Measurements from ENCODE around the gene SMG5. TPM values are rescaled to one million over a fixed set of nuclear protein-coding genes. Genes with fewer than 3 reads are reported as not detected.

SMG5 gene
- total and polyA plus RNA-seq, 4 donors, result 37.3 to 68.4 (median 41.4) TPM

DNA sequence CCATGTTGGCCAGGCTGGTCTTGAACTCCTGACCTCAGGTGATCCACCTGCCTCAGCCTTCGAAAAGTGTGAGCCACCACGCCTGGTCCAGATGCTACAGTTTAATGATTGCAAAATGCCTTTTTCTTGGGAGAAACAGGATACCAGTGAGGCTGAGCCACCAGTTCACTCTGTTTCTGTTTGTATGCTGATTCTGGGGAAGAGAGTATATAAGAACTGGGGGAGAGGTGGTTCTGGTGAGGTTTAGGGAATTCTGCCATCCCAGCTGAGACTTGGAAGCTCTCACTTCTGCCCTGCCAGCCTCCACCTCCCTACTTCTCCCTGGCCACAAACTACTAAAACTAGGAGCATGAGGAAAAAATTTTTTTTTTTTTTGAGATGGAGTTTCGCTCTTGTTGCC is 77.9 kb downstream of the SMG5 start:
- 86 to 90% methylated on average over 3 of the region's 3 CpGs for WGBS, 2 donors
- no peaks in the 10 kb centered on the region for H3K9me3 ChIP-seq (ENCODE audit: control insufficient read depth in 4 of 4, insufficient read depth in 3 of 4, low read length in 3 of 4)
- H3K27me3 ChIP-seq (ENCODE audit: control insufficient read depth in 3 of 3, insufficient read depth in 3 of 3, low read length in 2 of 3), result no peaks in the 10 kb centered on the region
- DNase-seq, result no peak
- no peak for ATAC-seq (ENCODE audit: insufficient read depth, low FRiP score)
- no peak overlapping the region for H3K9ac ChIP-seq (ENCODE audit: insufficient read depth in 1 of 2, low read length in 2 of 2)
- TF ChIP-seq, protein P1, sequence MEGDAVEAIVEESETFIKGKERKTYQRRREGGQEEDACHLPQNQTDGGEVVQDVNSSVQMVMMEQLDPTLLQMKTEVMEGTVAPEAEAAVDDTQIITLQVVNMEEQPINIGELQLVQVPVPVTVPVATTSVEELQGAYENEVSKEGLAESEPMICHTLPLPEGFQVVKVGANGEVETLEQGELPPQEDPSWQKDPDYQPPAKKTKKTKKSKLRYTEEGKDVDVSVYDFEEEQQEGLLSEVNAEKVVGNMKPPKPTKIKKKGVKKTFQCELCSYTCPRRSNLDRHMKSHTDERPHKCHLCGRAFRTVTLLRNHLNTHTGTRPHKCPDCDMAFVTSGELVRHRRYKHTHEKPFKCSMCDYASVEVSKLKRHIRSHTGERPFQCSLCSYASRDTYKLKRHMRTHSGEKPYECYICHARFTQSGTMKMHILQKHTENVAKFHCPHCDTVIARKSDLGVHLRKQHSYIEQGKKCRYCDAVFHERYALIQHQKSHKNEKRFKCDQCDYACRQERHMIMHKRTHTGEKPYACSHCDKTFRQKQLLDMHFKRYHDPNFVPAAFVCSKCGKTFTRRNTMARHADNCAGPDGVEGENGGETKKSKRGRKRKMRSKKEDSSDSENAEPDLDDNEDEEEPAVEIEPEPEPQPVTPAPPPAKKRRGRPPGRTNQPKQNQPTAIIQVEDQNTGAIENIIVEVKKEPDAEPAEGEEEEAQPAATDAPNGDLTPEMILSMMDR (IDR thresholded peaks at IDR 0.05; ENCODE audit: control extremely low read depth, extremely low read depth), result no peak
- H3K4me3 ChIP-seq, result no peak overlapping the region
- H3K36me3 ChIP-seq (ENCODE audit: control insufficient read depth in 4 of 4, insufficient read depth in 4 of 4, low read length in 4 of 4), result peaks cover 2 to 30% (median 7%) of the 10 kb centered on the region in 4 donors
- no peak overlapping the region for H3K27ac ChIP-seq (ENCODE audit: low read depth in 1 of 2, low read length in 1 of 2)
- H3K4me1 ChIP-seq (ENCODE audit: control insufficient read depth in 5 of 5, insufficient read depth in 5 of 5, low read length in 5 of 5), result peaks cover 0 to 6% (median 0%) of the 10 kb centered on the region in 5 donors

DNA sequence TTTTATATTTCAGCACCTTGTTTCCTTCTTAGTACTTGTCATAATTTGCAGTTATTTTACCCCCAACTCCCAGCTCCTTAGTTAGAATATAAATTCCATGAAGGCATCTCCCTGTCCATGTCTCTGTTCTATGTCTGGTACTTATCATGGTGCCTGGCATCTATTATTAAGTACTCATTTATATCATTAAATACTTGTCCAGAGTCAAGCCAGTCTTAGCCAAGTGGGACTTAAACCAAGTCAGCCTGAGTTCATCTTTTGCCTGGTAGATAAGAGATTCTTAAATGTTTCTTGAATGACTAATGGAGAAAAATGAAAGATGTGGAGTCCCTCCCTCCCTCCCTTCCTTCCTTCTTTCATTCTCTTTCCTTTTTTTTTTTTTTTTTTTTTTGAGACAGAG is 79.3 kb downstream of the SMG5 start:
- no peaks in the 10 kb centered on the region for H3K27me3 ChIP-seq (ENCODE audit: control insufficient read depth in 3 of 3, insufficient read depth in 3 of 3, low read length in 2 of 3)
- ATAC-seq (ENCODE audit: insufficient read depth, low FRiP score), result no peak
- H3K9ac ChIP-seq (ENCODE audit: insufficient read depth in 1 of 2, low read length in 2 of 2), result no peak overlapping the region
- TF ChIP-seq, protein P1 (IDR thresholded peaks at IDR 0.05; ENCODE audit: control extremely low read depth, extremely low read depth), result no peak
- H3K36me3 ChIP-seq (ENCODE audit: control insufficient read depth in 4 of 4, insufficient read depth in 4 of 4, low read length in 4 of 4), result peaks cover 2 to 25% (median 7%) of the 10 kb centered on the region in 4 donors
- H3K4me3 ChIP-seq, result no peak overlapping the region
- DNase-seq, result no peak
- no peaks in the 10 kb centered on the region for H3K9me3 ChIP-seq (ENCODE audit: control insufficient read depth in 4 of 4, insufficient read depth in 3 of 4, low read length in 3 of 4)
- peak overlapping the region in 1 of 2 donors; percentile 28 for H3K27ac ChIP-seq (ENCODE audit: low read depth in 1 of 2, low read length in 1 of 2)
- peaks cover 0 to 6% (median 0%) of the 10 kb centered on the region in 5 donors for H3K4me1 ChIP-seq (ENCODE audit: control insufficient read depth in 5 of 5, insufficient read depth in 5 of 5, low read length in 5 of 5)

DNA sequence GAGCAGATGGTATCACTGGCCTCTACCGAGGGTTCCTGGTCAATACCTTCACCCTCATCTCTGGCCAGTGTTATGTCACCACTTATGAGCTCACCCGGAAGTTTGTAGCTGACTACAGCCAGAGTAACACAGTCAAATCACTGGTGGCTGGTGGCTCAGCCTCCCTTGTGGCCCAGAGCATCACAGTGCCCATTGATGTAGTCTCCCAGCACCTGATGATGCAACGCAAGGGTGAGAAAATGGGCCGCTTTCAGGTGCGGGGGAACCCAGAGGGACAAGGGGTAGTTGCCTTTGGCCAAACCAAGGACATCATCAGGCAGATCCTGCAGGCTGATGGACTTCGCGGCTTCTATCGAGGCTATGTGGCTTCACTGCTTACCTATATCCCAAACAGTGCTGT is 82.6 kb downstream of the SMG5 start:
- Histone ChIP-seq H3K4me1 (ENCODE audit: control insufficient read depth in 5 of 5, insufficient read depth in 5 of 5, low read length in 5 of 5) (peaks cover 0 to 6% (median 0%) of the 10 kb centered on the region in 5 donors), H3K27me3 (ENCODE audit: control insufficient read depth in 3 of 3, insufficient read depth in 3 of 3, low read length in 2 of 3) (no peaks in the 10 kb centered on the region), H3K4me3 (no peak overlapping the region), H3K9me3 (ENCODE audit: control insufficient read depth in 4 of 4, insufficient read depth in 3 of 4, low read length in 3 of 4) (no peaks in the 10 kb centered on the region), H3K27ac (ENCODE audit: low read depth in 1 of 2, low read length in 1 of 2) (no peak overlapping the region), H3K36me3 (ENCODE audit: control insufficient read depth in 4 of 4, insufficient read depth in 4 of 4, low read length in 4 of 4) (peaks cover 2 to 20% (median 6%) of the 10 kb centered on the region in 4 donors), H3K9ac (ENCODE audit: insufficient read depth in 1 of 2, low read length in 2 of 2) (no peak overlapping the region)
- WGBS, 2 donors, result 94% methylated on average over 8 of the region's 8 CpGs
- DNase-seq, result no peak
- TF ChIP-seq, protein P1 (IDR thresholded peaks at IDR 0.05; ENCODE audit: control extremely low read depth, extremely low read depth), result no peak
- no peak for ATAC-seq (ENCODE audit: insufficient read depth, low FRiP score)

Other genes starting within 250 kb of the SMG5 start
- 10 to 100 TPM; 25.0 to 27.2 TPM for gene UBQLN4, start 229.0 kb downstream of the SMG5 start, total RNA-seq
- gene UBQLN4, start 229.0 kb downstream of the SMG5 start, polyA plus RNA-seq, result 10 to 100 TPM; 16.2 to 20.8 TPM
- gene LAMTOR2, start 228.0 kb downstream of the SMG5 start, total RNA-seq, result 10 to 100 TPM; 71.2 to 71.5 TPM
- gene LAMTOR2, start 228.0 kb downstream of the SMG5 start, polyA plus RNA-seq, result 100 to 1,000 TPM; 135 to 143 TPM
- 10 to 100 TPM; 62.7 to 75.2 TPM for gene RAB25, start 221.7 kb downstream of the SMG5 start, total RNA-seq
- gene RAB25, start 221.7 kb downstream of the SMG5 start, polyA plus RNA-seq, result 100 to 1,000 TPM in 1 of 2 donors, 10 to 100 TPM in 1; 99.2 to 156 TPM
- gene MEX3A, start 200.4 kb downstream of the SMG5 start, total RNA-seq, result 1 to 10 TPM; 1.1 to 8.1 TPM
- gene MEX3A, start 200.4 kb downstream of the SMG5 start, polyA plus RNA-seq, result under 1 TPM; 0.26 to 1.00 TPM
- gene LMNA, start 168.1 kb downstream of the SMG5 start, total RNA-seq, result 100 to 1,000 TPM; 182 to 547 TPM
- gene LMNA, start 168.1 kb downstream of the SMG5 start, polyA plus RNA-seq, result 100 to 1,000 TPM; 163 to 205 TPM
- 10 to 100 TPM; 22.7 to 46.9 TPM for gene SEMA4A, start 129.2 kb downstream of the SMG5 start, total RNA-seq
- gene SEMA4A, start 129.2 kb downstream of the SMG5 start, polyA plus RNA-seq, result 10 to 100 TPM; 26.9 to 54.9 TPM
- 10 to 100 TPM; 10.9 to 28.4 TPM for gene SLC25A44, start 88.7 kb downstream of the SMG5 start, total RNA-seq
- gene SLC25A44, start 88.7 kb downstream of the SMG5 start, polyA plus RNA-seq, result 10 to 100 TPM in 1 of 2 donors, 1 to 10 TPM in 1; 8.0 to 22.0 TPM
- 10 to 100 TPM; 60.0 to 66.9 TPM for gene PMF1, start 69.8 kb downstream of the SMG5 start, total RNA-seq
- 100 to 1,000 TPM in 1 of 2 donors, 10 to 100 TPM in 1; 62.5 to 144 TPM for gene PMF1, start 69.8 kb downstream of the SMG5 start, polyA plus RNA-seq
- gene BGLAP, start 40.6 kb downstream of the SMG5 start, total RNA-seq, result 1 to 10 TPM; 1.3 to 1.7 TPM
- 1 to 10 TPM in 1 of 2 donors, under 1 TPM in 1; 0.46 to 1.7 TPM for gene BGLAP, start 40.6 kb downstream of the SMG5 start, polyA plus RNA-seq
- gene PAQR6, start 34.8 kb downstream of the SMG5 start, total RNA-seq, result 1 to 10 TPM; 1.3 to 3.0 TPM
- 1 to 10 TPM; 1.7 to 2.6 TPM for gene PAQR6, start 34.8 kb downstream of the SMG5 start, polyA plus RNA-seq
- gene TMEM79, start 1.5 kb upstream of the SMG5 start, total RNA-seq, result 1 to 10 TPM; 4.5 to 4.7 TPM
- 1 to 10 TPM; 2.5 to 4.6 TPM for gene TMEM79, start 1.5 kb upstream of the SMG5 start, polyA plus RNA-seq
- 10 to 100 TPM; 30.1 to 71.0 TPM for gene GLMP, start 12.9 kb upstream of the SMG5 start, total RNA-seq
- gene GLMP, start 12.9 kb upstream of the SMG5 start, polyA plus RNA-seq, result 10 to 100 TPM; 48.2 to 75.8 TPM
- gene VHLL, start 16.5 kb upstream of the SMG5 start, total RNA-seq, result not detected
- gene VHLL, start 16.5 kb upstream of the SMG5 start, polyA plus RNA-seq, result not detected
- gene CCT3, start 55.5 kb upstream of the SMG5 start, total RNA-seq, result 100 to 1,000 TPM; 128 to 149 TPM
- gene CCT3, start 55.5 kb upstream of the SMG5 start, polyA plus RNA-seq, result 100 to 1,000 TPM in 1 of 2 donors, 10 to 100 TPM in 1; 71.6 to 165 TPM
- gene TSACC, start 55.7 kb upstream of the SMG5 start, total RNA-seq, result not detected
- gene TSACC, start 55.7 kb upstream of the SMG5 start, polyA plus RNA-seq, result under 1 TPM; 0.29 to 0.45 TPM
- gene RHBG, start 86.4 kb upstream of the SMG5 start, total RNA-seq, result under 1 TPM; 0.18 to 0.74 TPM
- not detected for gene RHBG, start 86.4 kb upstream of the SMG5 start, polyA plus RNA-seq
- 10 to 100 TPM; 23.0 to 52.5 TPM for gene MEF2D, start 217.9 kb upstream of the SMG5 start, total RNA-seq
- gene MEF2D, start 217.9 kb upstream of the SMG5 start, polyA plus RNA-seq, result 10 to 100 TPM; 23.0 to 23.3 TPM

All from lung (tissue), 12 donors.